SK-N-SH (cell line): ENCODE data around the gene RRAGC. TPM values are rescaled to one million over a fixed set of nuclear protein-coding genes. Genes with fewer than 3 reads are reported as not detected.

Experiments used
- CTCF ChIA-PET: fragments of 300-600, 350-600 bp; formaldehyde crosslinking; extraction: SDS; loops from one replicate; lab custom pipeline; 2021; lab: Yijun Ruan, JAX
- POLR2A ChIA-PET: fragments of 350-600 bp; sonication (Branson Sonifier 250); formaldehyde crosslinking; extraction: SDS; loops from one replicate; lab custom pipeline; 2020; ENCODE audit warnings: antibody characterized with exemption, inconsistent platforms; lab: Yijun Ruan, JAX
- DNase-seq: peaks from one replicate; pipeline ENCODE4 v3.0.0; 2012
- H2AFZ ChIP-seq: fragments of 200-600 bp; sonication (generic); 2 replicates; pipeline ENCODE4 v1.8.1; 2016; ENCODE audit warnings: antibody characterized with exemption, mild to moderate bottlenecking, low read depth
- H3F3A ChIP-seq: fragments of 200-600 bp; sonication (generic); replicated peaks from 2 replicates; pipeline ENCODE3; 2016; ENCODE audit warnings: antibody characterized with exemption, mild to moderate bottlenecking; ENCODE audit not compliant: insufficient read depth
- H3K27ac ChIP-seq, 2 experiments: fragments of 200-500 bp in 1 of 2; fragments of 200-600 bp in 1 of 2; sonication (Bioruptor generic) in 1 of 2; sonication (generic), shearing (Covaris generic) in 1 of 2; 2 replicates each; pipeline versions ENCODE4 v1.5.1 to v1.6.1; 2014 to 2016; ENCODE audit warnings: low read depth in 2 of 2, inconsistent platforms in 1 of 2, low read length in 1 of 2, mild to moderate bottlenecking in 1 of 2, mixed read lengths in 1 of 2
- H3K27me3 ChIP-seq: fragments of 200-600 bp; sonication (generic), shearing (Covaris generic); 2 replicates; pipeline ENCODE4 v1.6.1; 2016; ENCODE audit warnings: mixed run types; ENCODE audit not compliant: insufficient read depth
- H3K36me3 ChIP-seq, 2 experiments: fragments of 200-500 bp in 1 of 2; fragments of 200-600 bp in 1 of 2; sonication (Bioruptor generic) in 1 of 2; sonication (generic) in 1 of 2; replicated peaks in 1 of 2; 2 replicates each; pipeline versions ENCODE3 to v1.5.1; 2014 to 2016; ENCODE audit warnings: low read length in 1 of 2, mild to moderate bottlenecking in 1 of 2; ENCODE audit not compliant: insufficient read depth in 2 of 2, control insufficient read depth in 1 of 2
- H3K4me1 ChIP-seq, 2 experiments: fragments of 200-500 bp in 1 of 2; fragments of 200-600 bp in 1 of 2; sonication (Bioruptor generic) in 1 of 2; sonication (generic), shearing (Covaris generic) in 1 of 2; 2 replicates each; pipeline versions ENCODE4 v1.5.1 to v1.6.1; 2014 to 2016; ENCODE audit warnings: low read depth in 1 of 2, low read length in 1 of 2, mixed run types in 1 of 2; ENCODE audit not compliant: insufficient read depth in 2 of 2, control insufficient read depth in 1 of 2
- H3K4me2 ChIP-seq: fragments of 200-600 bp; sonication (generic), shearing (Covaris generic); 2 replicates; pipeline ENCODE4 v1.6.1; 2017; ENCODE audit warnings: mixed run types
- H3K4me3 ChIP-seq, 2 experiments: fragments of 200-500 bp in 1 of 2; fragments of 200-600 bp in 1 of 2; sonication (Bioruptor generic) in 1 of 2; sonication (generic), shearing (Covaris generic) in 1 of 2; 2 replicates each; pipeline versions ENCODE4 v1.5.1 to v1.8.1; 2014 to 2016; ENCODE audit warnings: low read depth in 2 of 2, inconsistent platforms in 1 of 2, low read length in 1 of 2, mild to moderate bottlenecking in 1 of 2, mixed read lengths in 1 of 2, moderate library complexity in 1 of 2
- H3K79me2 ChIP-seq: fragments of 200-600 bp; sonication (generic); 2 replicates; pipeline ENCODE4 v1.8.1; 2017; ENCODE audit warnings: mild to moderate bottlenecking; ENCODE audit not compliant: insufficient read depth
- H3K9ac ChIP-seq: fragments of 200-600 bp; sonication (generic); 2 replicates; pipeline ENCODE4 v1.6.1; 2017; ENCODE audit warnings: mixed run types
- H3K9me2 ChIP-seq: fragments of 200-600 bp; sonication (generic); 2 replicates; pipeline ENCODE4 v1.6.1; 2017; ENCODE audit warnings: mixed run types
- H3K9me3 ChIP-seq: fragments of 200-600 bp; sonication (generic); 2 replicates; pipeline ENCODE4 v1.6.1; 2017; ENCODE audit warnings: mixed run types, mild to moderate bottlenecking, moderate library complexity
- H4K20me1 ChIP-seq: fragments of 200-600 bp; sonication (generic); 2 replicates; pipeline ENCODE4 v1.6.1; 2017; ENCODE audit warnings: mild to moderate bottlenecking, mixed run types; ENCODE audit not compliant: insufficient read depth
- ELF1 ChIP-seq: IDR thresholded peaks from 2 replicates; pipeline ENCODE4 v1.4.0; 2012
- EP300 ChIP-seq, 2 experiments: IDR thresholded peaks; 2 replicates each; pipeline versions ENCODE4 v1.4.0 to v1.6.1; 2012; ENCODE audit warnings: borderline replicate concordance in 1 of 2, low read depth in 1 of 2, low read length in 1 of 2
- EZH2phosphoT487 ChIP-seq: fragments of 200-600 bp; sonication (generic); IDR thresholded peaks from 2 replicates; pipeline ENCODE4 v1.6.1; 2017; ENCODE audit warnings: low read depth, mixed run types, mild to moderate bottlenecking, antibody characterized with exemption, moderate library complexity, borderline replicate concordance
- FOSL2 ChIP-seq: IDR thresholded peaks from 2 replicates; pipeline ENCODE4 v1.4.0; 2012; ENCODE audit warnings: low read depth, mild to moderate bottlenecking, moderate library complexity, borderline replicate concordance
- GABPA ChIP-seq: IDR thresholded peaks from 2 replicates; pipeline ENCODE4 v1.4.0; 2012; ENCODE audit warnings: low read depth, mild to moderate bottlenecking
- GATA2 ChIP-seq: sonication (generic); formaldehyde crosslinking; IDR thresholded peaks from 2 replicates; pipeline ENCODE4 v1.5.0; 2020; ENCODE audit warnings: mild to moderate bottlenecking, missing genetic modification reagents
- JUND ChIP-seq: IDR thresholded peaks from 2 replicates; pipeline ENCODE4 v1.4.0; 2012
- MEF2A ChIP-seq: IDR thresholded peaks from 2 replicates; pipeline ENCODE4 v1.4.0; 2012; ENCODE audit warnings: low read depth, borderline replicate concordance
- NFIC ChIP-seq: IDR thresholded peaks from 2 replicates; pipeline ENCODE4 v1.4.0; 2012; ENCODE audit warnings: borderline replicate concordance
- POLR2AphosphoS5 ChIP-seq: IDR thresholded peaks from 2 replicates; pipeline ENCODE4 v1.6.1; 2012; ENCODE audit warnings: low read depth, low read length
- RAD21 ChIP-seq: IDR thresholded peaks from 2 replicates; pipeline ENCODE4 v1.6.1; 2012; ENCODE audit warnings: mild to moderate bottlenecking, low read length
- RFX5 ChIP-seq: IDR thresholded peaks from 2 replicates; pipeline ENCODE4 v1.6.1; 2012; ENCODE audit warnings: mild to moderate bottlenecking, improper control_type of control experiment, low read length
- SIN3A ChIP-seq: IDR thresholded peaks from 2 replicates; pipeline ENCODE4 v1.6.1; 2012; ENCODE audit warnings: low read depth, mild to moderate bottlenecking, low read length, moderate library complexity, borderline replicate concordance
- YY1 ChIP-seq: IDR thresholded peaks from 2 replicates; pipeline ENCODE4 v1.4.0; 2012; ENCODE audit warnings: low read depth, mild to moderate bottlenecking
- WGBS: methylation state at CpG from one replicate; pipeline ENCODE4 v1.1.6; 2017; ENCODE audit warnings: low lambda C conversion rate; 5-methylcytosine and 5-hydroxymethylcytosine counted together
- polyA plus RNA-seq, 3 experiments: library from polyadenylated mRNA; depleted of rRNA; stranded (reverse); fragments of >200 nt; gene quantifications; 2 replicates each; pipeline ENCODE4 v1.2.3, GENCODE V29; 2012
- TF ChIP-seq, protein P1 (sequence below): fragments of 200-600 bp; sonication (generic); IDR thresholded peaks from 2 replicates; pipeline ENCODE4 v1.6.1; 2017; ENCODE audit warnings: antibody characterized with exemption, mild to moderate bottlenecking, moderate library complexity
- TF ChIP-seq, protein P2 (sequence below): fragments of 150-350 bp; IDR thresholded peaks from 2 replicates; pipeline ENCODE4 v1.6.1; 2016; ENCODE audit warnings: mild to moderate bottlenecking, low read depth, low read length
- TF ChIP-seq, protein P3 (sequence below): IDR thresholded peaks from 2 replicates; pipeline ENCODE4; 2012
- TF ChIP-seq, protein P4 (sequence below): IDR thresholded peaks from 2 replicates; pipeline ENCODE4 v1.4.0; 2012; ENCODE audit warnings: low read depth, borderline replicate concordance

The RRAGC gene
- polyA plus RNA-seq, 1 of the 3 experiments (the other 2 are of a cell fraction), result 9.6 TPM

DNA sequence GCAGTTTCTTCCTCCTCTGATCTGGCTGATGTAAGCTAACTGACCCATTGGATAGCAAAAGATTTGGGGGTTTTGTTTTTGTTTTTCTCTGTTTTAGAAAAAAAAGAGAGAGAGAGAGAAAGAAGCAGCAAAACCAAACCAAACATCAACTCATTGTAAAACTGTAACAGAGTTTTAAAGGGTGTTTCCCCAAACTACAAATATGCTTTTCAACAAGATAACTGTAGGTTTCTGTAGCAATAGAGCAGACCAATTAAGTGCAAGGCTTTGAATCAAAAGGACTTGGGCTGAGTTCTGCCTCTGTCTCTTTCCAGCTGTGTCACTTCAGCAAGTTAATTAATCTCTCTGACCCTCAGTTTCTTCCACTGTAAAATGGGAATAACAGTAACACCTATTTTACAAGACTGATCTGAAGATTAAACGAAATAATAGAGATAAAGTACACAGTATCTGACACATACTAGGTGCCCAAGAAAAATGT is 44.5 kb downstream of the RRAGC start:
- Histone ChIP-seq H3K27me3 (peaks cover 72% of the 10 kb centered on the region), H3K9me2 (no peaks in the 10 kb centered on the region), H3K36me3 (no peaks in the 10 kb centered on the region), H3F3A (no peaks in the 10 kb centered on the region), H3K79me2 (no peaks in the 10 kb centered on the region), H3K9ac (no peak overlapping the region), H4K20me1 (no peaks in the 10 kb centered on the region), H3K4me1 (peaks cover 0 to 2% of the 10 kb centered on the region in 2 experiments; a peak in 1 of 4 replicates), H3K4me2 (no peak overlapping the region), H3K4me3 (no peak overlapping the region), H2AFZ (no peak overlapping the region), H3K27ac (no peak overlapping the region), H3K9me3 (no peaks in the 10 kb centered on the region)
- TF ChIP-seq, protein P1, sequence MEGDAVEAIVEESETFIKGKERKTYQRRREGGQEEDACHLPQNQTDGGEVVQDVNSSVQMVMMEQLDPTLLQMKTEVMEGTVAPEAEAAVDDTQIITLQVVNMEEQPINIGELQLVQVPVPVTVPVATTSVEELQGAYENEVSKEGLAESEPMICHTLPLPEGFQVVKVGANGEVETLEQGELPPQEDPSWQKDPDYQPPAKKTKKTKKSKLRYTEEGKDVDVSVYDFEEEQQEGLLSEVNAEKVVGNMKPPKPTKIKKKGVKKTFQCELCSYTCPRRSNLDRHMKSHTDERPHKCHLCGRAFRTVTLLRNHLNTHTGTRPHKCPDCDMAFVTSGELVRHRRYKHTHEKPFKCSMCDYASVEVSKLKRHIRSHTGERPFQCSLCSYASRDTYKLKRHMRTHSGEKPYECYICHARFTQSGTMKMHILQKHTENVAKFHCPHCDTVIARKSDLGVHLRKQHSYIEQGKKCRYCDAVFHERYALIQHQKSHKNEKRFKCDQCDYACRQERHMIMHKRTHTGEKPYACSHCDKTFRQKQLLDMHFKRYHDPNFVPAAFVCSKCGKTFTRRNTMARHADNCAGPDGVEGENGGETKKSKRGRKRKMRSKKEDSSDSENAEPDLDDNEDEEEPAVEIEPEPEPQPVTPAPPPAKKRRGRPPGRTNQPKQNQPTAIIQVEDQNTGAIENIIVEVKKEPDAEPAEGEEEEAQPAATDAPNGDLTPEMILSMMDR, result no peak
- TF ChIP-seq, protein P2, sequence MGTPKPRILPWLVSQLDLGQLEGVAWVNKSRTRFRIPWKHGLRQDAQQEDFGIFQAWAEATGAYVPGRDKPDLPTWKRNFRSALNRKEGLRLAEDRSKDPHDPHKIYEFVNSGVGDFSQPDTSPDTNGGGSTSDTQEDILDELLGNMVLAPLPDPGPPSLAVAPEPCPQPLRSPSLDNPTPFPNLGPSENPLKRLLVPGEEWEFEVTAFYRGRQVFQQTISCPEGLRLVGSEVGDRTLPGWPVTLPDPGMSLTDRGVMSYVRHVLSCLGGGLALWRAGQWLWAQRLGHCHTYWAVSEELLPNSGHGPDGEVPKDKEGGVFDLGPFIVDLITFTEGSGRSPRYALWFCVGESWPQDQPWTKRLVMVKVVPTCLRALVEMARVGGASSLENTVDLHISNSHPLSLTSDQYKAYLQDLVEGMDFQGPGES, result no peak
- TF ChIP-seq FOSL2 (no peak), RFX5 (no peak), MEF2A (no peak)
- 0% methylated on average over 1 of the region's 1 CpG for WGBS
- POLR2A ChIA-PET, result no interaction called here
- DNase-seq, result no peak
- CTCF ChIA-PET, result no interaction called here

DNA sequence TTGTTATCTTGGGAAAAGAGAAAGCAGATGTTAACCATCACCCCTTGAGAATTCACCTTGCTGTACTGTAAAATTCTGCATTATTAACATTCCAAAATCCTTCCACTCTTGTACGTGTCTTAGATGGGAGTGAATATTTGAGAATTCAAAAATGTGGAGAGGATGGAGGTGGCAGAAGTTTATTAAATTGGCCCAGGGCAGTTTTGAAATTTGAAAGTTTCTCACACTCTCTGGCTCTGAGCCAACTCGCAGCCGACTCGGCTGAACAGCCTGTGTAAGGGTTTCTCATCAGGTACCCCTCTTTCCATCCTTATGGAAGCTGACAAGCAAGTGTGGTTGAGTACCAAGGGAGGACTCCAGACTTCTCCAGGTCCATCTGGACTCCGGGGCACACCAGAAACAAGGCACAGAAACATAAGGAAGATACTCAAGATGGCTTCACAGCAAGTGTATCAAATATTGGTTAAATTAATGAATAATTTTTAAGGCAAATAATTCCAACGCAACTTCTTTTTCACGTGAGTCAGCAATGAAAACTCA is 45.1 kb downstream of the RRAGC start:
- POLR2A ChIA-PET, result no interaction called here
- CTCF ChIA-PET, result no interaction called here
- Histone ChIP-seq H3F3A (no peaks in the 10 kb centered on the region), H3K9ac (no peak overlapping the region), H3K4me2 (no peak overlapping the region), H4K20me1 (no peaks in the 10 kb centered on the region), H3K27me3 (peaks cover 67% of the 10 kb centered on the region), H3K9me2 (no peaks in the 10 kb centered on the region), H3K4me3 (no peak overlapping the region), H3K36me3 (no peaks in the 10 kb centered on the region), H2AFZ (no peak overlapping the region), H3K9me3 (no peaks in the 10 kb centered on the region), H3K27ac (no peak overlapping the region), H3K79me2 (no peaks in the 10 kb centered on the region), H3K4me1 (peaks cover 0 to 2% of the 10 kb centered on the region in 2 experiments; a peak in 1 of 4 replicates)
- DNase-seq, result no peak
- WGBS, result 16% methylated on average over 7 of the region's 7 CpGs
- no peak for TF ChIP-seq JUND
- no peak for TF ChIP-seq RAD21
- no peak for TF ChIP-seq YY1
- TF ChIP-seq, protein P3, sequence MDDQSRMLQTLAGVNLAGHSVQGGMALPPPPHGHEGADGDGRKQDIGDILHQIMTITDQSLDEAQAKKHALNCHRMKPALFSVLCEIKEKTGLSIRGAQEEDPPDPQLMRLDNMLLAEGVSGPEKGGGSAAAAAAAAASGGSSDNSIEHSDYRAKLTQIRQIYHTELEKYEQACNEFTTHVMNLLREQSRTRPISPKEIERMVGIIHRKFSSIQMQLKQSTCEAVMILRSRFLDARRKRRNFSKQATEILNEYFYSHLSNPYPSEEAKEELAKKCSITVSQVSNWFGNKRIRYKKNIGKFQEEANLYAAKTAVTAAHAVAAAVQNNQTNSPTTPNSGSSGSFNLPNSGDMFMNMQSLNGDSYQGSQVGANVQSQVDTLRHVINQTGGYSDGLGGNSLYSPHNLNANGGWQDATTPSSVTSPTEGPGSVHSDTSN, result no peak
- no peak for TF ChIP-seq GATA2 (CRISPR knock-in tag)
- no peak for TF ChIP-seq ELF1
- no peak for TF ChIP-seq SIN3A
- TF ChIP-seq POLR2AphosphoS5, result no peak
- TF ChIP-seq, protein P2, result no peak
- no peak for TF ChIP-seq EP300 (IDR thresholded peaks at IDR 0.05; ENCODE audit: borderline replicate concordance in 1 of 2, low read depth in 1 of 2, low read length in 1 of 2)
- no peak; the same call in 1 of the 2 replicates for TF ChIP-seq NFIC
- TF ChIP-seq, protein P4, sequence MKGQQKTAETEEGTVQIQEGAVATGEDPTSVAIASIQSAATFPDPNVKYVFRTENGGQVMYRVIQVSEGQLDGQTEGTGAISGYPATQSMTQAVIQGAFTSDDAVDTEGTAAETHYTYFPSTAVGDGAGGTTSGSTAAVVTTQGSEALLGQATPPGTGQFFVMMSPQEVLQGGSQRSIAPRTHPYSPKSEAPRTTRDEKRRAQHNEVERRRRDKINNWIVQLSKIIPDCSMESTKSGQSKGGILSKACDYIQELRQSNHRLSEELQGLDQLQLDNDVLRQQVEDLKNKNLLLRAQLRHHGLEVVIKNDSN, result no peak
- no peak for TF ChIP-seq EZH2phosphoT487
- TF ChIP-seq GABPA, result no peak
